NCI-H1930 (cell line): ENCODE measurements around the gene NNT.
"Not testable (repeated sequence)": the region's sequence is repeated elsewhere in the genome, so short reads cannot be mapped to it uniquely, and the experiment has no call there.

Experiments
- DNase-seq, 2 experiments: peaks; one replicate each; lab custom pipeline; 2025; lab: John Stamatoyannopoulos, UW

Gene NNT

GRCh38 chr5:43631182-43631910 lies 28.4 kb downstream of the NNT start:
- peak; percentile 48 to 85 for DNase-seq

GRCh38 chr5:43634621-43635020 lies 31.6 kb downstream of the NNT start:
- DNase-seq, result no peak

- DNase-seq, result no peak
Observed at GRCh38 chr5:43635374-43635773, 32.4 kb downstream of the NNT start.

- DNase-seq, result no peak
Observed at GRCh38 chr5:43636076-43636475, 33.1 kb downstream of the NNT start.

GRCh38 chr5:43637416-43637815 lies 34.4 kb downstream of the NNT start:
- no peak for DNase-seq

- DNase-seq, result no peak
Observed at GRCh38 chr5:43638107-43638506, 35.1 kb downstream of the NNT start.

- no peak for DNase-seq
Observed at GRCh38 chr5:43638546-43638945, 35.6 kb downstream of the NNT start.

- no peak for DNase-seq
Observed at GRCh38 chr5:43639566-43639965, 36.6 kb downstream of the NNT start.

GRCh38 chr5:43642428-43642827 lies 39.4 kb downstream of the NNT start:
- no peak for DNase-seq

- no peak for DNase-seq
Observed at GRCh38 chr5:43643327-43643726, 40.3 kb downstream of the NNT start.

GRCh38 chr5:43643750-43644149 lies 40.8 kb downstream of the NNT start:
- no peak for DNase-seq

- DNase-seq, result no peak
Observed at GRCh38 chr5:43646992-43647391, 44.0 kb downstream of the NNT start.

GRCh38 chr5:43647789-43648188 lies 44.8 kb downstream of the NNT start:
- no peak for DNase-seq

GRCh38 chr5:43648499-43649124 lies 45.6 kb downstream of the NNT start:
- DNase-seq, result no peak

GRCh38 chr5:43649256-43649655 lies 46.3 kb downstream of the NNT start:
- no peak for DNase-seq

GRCh38 chr5:43652537-43653302 lies 49.7 kb downstream of the NNT start:
- DNase-seq, result no peak

- DNase-seq, result no peak
Observed at GRCh38 chr5:43658509-43658908, 55.5 kb downstream of the NNT start.

GRCh38 chr5:43659075-43659474 lies 56.1 kb downstream of the NNT start:
- DNase-seq, result no peak

GRCh38 chr5:43661102-43661501 lies 58.1 kb downstream of the NNT start:
- DNase-seq, result no peak

- no peak for DNase-seq
Observed at GRCh38 chr5:43663916-43664315, 60.9 kb downstream of the NNT start.

- no peak for DNase-seq
Observed at GRCh38 chr5:43664501-43665040, 61.6 kb downstream of the NNT start.

- not testable (repeated sequence) for DNase-seq
Observed at GRCh38 chr5:43665749-43666148, 62.8 kb downstream of the NNT start.

GRCh38 chr5:43666728-43667127 lies 63.7 kb downstream of the NNT start:
- not testable (repeated sequence) for DNase-seq
